ENCODE measurements around the gene C1orf74. TPM values are rescaled to one million over a fixed set of nuclear protein-coding genes. Genes with fewer than 3 reads are reported as not detected.

C1orf74 gene
- polyA plus RNA-seq, 1 experiment: 1.3 TPM

GRCh38 chr1:209748620-209749019 lies 35.7 kb downstream of the C1orf74 start:
- H3K4me3 ChIP-seq (ENCODE audit: low read depth, low read length): no peak overlapping the region
- no peak for TF ChIP-seq CTCF (IDR thresholded peaks at IDR 0.05; ENCODE audit: insufficient read depth, low read depth, low read length)
- peaks cover 2% of the 10 kb centered on the region for H3K27me3 ChIP-seq (ENCODE audit: control insufficient read depth, insufficient read depth, low read length)
- DNase-seq (ENCODE audit: low read depth): no peak
- no peaks in the 10 kb centered on the region for H3K36me3 ChIP-seq (ENCODE audit: control insufficient read depth, insufficient read depth, low read length)
- ChIA-PET POLR2A (no interaction called here), CTCF (interaction anchor here (0.6 to 2.0 kb wide), 19 partner anchors 9 to 1324 kb away, joined by 3 to 14 read pairs (median 6); no protein-coding TSS in a partner anchor)

GRCh38 chr1:209747580-209748262 lies 36.6 kb downstream of the C1orf74 start:
- Histone ChIP-seq H3K4me3 (ENCODE audit: low read depth, low read length) (peak overlapping the region; percentile 11; the same call in 1 of the 2 replicates), H3K27me3 (ENCODE audit: control insufficient read depth, insufficient read depth, low read length) (peaks cover 2% of the 10 kb centered on the region), H3K36me3 (ENCODE audit: control insufficient read depth, insufficient read depth, low read length) (no peaks in the 10 kb centered on the region)
- CTCF ChIA-PET: interaction anchor here (0.6 to 2.0 kb wide), 23 partner anchors 10 to 181 kb away, joined by 3 to 14 read pairs (median 5); no protein-coding TSS in a partner anchor
- DNase-seq (ENCODE audit: low read depth): peak; percentile 22
- TF ChIP-seq CTCF (IDR thresholded peaks at IDR 0.05; ENCODE audit: insufficient read depth, low read depth, low read length): peak; percentile 78
- POLR2A ChIA-PET: no interaction called here

- DNase-seq (ENCODE audit: low read depth): no peak
- Histone ChIP-seq H3K27me3 (ENCODE audit: control insufficient read depth, insufficient read depth, low read length) (peaks cover 2% of the 10 kb centered on the region), H3K36me3 (ENCODE audit: control insufficient read depth, insufficient read depth, low read length) (no peaks in the 10 kb centered on the region), H3K4me3 (ENCODE audit: low read depth, low read length) (no peak overlapping the region)
- POLR2A ChIA-PET: no interaction called here
- TF ChIP-seq CTCF (IDR thresholded peaks at IDR 0.05; ENCODE audit: insufficient read depth, low read depth, low read length): no peak
- CTCF ChIA-PET: interaction anchor here (0.8 kb wide), 1 partner anchor 9 kb away, joined by 3 read pairs; no protein-coding TSS in a partner anchor
Measured at GRCh38 chr1:209746451-209747165, 37.8 kb downstream of the C1orf74 start.

- H3K4me3 ChIP-seq (ENCODE audit: low read depth, low read length): no peak overlapping the region
- CTCF ChIA-PET: interaction anchor here (0.8 kb wide), 1 partner anchor 14 kb away, joined by 3 read pairs; no protein-coding TSS in a partner anchor
- POLR2A ChIA-PET: no interaction called here
- TF ChIP-seq CTCF (IDR thresholded peaks at IDR 0.05; ENCODE audit: insufficient read depth, low read depth, low read length): no peak
- no peak for DNase-seq (ENCODE audit: low read depth)
- no peaks in the 10 kb centered on the region for H3K36me3 ChIP-seq (ENCODE audit: control insufficient read depth, insufficient read depth, low read length)
- peaks cover 2% of the 10 kb centered on the region for H3K27me3 ChIP-seq (ENCODE audit: control insufficient read depth, insufficient read depth, low read length)
Measured at GRCh38 chr1:209743145-209743482, 41.2 kb downstream of the C1orf74 start.

- H3K4me3 ChIP-seq (ENCODE audit: low read depth, low read length): no peak overlapping the region
- TF ChIP-seq CTCF (IDR thresholded peaks at IDR 0.05; ENCODE audit: insufficient read depth, low read depth, low read length): no peak
- no peaks in the 10 kb centered on the region for H3K36me3 ChIP-seq (ENCODE audit: control insufficient read depth, insufficient read depth, low read length)
- H3K27me3 ChIP-seq (ENCODE audit: control insufficient read depth, insufficient read depth, low read length): peaks cover 2% of the 10 kb centered on the region
- DNase-seq (ENCODE audit: low read depth): no peak
- POLR2A ChIA-PET: no interaction called here
- CTCF ChIA-PET: interaction anchor here (0.8 kb wide), 1 partner anchor 13 kb away, joined by 3 read pairs; no protein-coding TSS in a partner anchor
Measured at GRCh38 chr1:209742409-209743144, 41.8 kb downstream of the C1orf74 start.
